ENCODE results near the gene ELOB.
A peak's percentile ranks its signal among the peaks of the same experiment; 100 is the strongest.

ELOB gene

DNA sequence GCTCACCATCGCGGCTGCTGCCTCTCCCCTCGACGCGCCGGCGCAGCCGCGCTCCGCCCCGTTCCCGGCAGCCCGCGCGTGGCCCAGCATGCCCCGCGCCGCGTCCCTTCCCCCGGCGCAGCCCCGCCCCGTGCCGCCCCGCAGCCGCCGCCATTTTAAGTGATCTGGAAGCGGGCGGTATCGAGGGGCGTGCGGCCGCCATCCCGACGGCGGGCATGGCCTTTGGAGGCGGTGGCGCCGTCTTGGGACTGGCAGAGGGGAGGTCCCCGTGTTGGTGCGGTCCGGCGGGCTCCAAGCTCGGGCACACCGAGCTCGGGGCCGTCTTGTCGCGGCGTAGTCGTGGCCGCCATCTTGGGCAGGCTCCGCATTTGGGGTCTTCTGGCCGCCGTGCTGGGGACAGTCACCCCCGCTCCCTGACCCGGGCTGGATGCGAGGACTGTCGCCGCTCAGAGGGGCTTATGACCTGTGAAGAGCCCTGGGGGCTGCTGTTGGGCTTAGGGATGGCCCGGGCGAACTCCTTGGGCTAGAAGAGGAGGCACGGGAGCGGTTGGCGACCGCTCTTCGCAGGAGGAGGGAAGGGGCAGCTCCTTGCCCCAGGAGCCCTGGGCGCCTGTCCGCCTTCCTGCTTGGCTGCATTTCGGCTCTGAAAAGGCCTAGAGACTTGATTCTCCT is at the start of gene ELOB:
ELOB (minus strand) TSS at position 50 of the 672 bp plus-strand sequence; CDS start at position 9, 41 bp downstream.
- DNase-seq, result peak; percentile 75

DNA sequence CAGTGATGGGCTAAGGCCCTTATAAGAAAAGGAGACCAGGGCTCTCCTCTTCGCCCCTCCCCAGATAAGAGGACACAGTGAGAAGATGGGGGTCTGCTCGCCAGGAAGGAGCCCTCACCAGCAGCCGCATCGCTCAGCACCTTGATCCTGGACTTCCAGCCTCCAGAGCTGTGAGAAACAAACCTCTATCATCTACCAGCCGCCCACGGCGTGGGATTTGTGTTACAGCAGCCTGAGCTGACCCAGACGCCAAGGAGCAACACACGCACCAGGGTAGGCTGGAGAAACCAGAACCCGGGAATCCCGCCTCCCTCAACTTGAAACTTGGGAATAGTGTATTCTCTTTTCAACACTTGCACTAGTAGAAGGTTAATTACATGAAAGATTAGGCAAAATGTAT is 48.8 kb upstream of the ELOB start:
- no peak for DNase-seq

DNA sequence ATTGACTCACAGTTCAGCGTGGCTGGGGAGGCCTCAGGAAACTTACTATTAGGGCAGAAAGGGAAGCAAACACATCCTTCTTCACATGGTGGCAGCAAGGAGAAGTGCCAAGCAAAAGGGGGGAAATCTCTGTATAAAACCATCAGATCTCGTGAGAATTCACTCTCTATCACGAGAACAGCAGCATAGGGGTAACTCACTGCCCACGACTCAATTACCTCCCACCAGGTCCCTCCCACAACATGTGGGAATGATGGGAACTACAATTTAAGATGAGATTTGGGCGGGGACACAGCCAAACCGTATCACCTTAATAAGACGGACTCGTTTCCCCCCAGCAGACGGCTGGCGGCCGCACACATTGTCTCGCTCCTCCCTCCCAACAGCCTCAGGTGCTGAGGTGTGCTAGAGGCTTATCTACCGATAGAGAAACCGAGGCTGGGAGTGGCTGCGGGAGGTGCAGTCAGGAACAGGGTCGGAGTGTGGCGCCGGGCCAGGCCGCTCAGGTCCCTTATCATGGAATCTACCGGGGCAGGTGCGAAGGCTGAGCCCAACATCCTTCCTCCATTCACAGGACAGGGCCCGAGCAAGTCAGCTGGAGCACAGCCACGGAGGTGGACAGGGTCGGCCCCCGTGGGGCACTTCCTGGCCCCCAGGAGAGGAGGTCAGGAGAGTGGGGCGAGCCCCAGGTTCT is 48.1 kb upstream of the ELOB start:
- no peak for DNase-seq

DNA sequence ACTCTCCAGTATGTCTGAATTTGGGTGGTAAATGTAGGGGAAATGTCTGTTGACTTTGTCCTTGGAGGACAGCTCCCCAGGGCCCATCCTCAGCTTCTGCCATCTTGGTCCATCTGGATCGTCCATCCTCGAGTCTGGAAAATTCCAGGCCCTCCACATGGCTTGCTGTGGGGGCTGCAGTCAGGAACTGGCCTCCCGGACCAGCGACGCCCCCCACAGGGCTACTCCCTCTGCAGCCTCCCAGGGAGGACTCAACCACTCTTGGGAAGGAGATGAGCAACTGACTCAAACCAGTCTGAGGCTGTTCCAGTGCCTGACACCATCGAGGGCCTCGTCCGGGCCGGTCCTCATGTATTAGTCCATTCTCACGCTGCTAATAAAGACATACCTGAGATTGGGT is 47.5 kb upstream of the ELOB start:
- no peak for DNase-seq

DNA sequence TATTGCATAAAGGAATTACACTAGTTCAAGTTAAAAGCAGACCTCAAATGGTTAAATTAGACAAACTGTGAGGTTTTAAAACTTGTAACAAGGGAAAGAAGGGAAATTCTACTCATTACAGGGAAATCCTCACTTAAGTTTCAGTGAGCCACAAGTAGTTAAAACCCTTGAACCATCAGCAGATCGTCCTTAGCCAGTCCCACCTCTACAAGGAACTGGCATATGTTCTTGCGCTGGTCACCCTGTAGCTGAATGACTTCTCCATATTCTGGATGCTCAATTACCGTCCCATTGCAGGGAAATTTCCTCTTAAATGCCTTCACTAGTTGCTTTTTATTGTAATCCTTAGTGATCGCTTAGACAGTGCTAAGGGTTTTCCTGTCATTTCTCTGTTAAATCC is 45.4 kb upstream of the ELOB start:
- no peak for DNase-seq

DNA sequence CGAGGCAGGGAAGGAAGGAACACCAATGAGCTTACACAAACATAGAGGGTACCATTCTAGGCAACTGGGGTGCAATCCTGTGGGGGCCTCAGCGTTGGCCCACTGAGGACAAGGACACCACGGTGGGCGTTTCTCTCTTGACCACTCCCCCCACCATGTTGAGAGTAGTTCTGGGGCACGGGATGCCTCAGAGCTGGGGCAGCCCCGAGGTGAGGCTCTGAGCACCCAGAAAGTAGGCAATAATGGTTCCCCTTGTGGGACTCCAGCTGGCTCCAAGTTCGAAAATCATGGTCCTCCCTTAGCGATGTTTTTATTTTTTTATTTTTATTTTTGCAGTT is 45.0 kb upstream of the ELOB start:
- no peak for DNase-seq

DNA sequence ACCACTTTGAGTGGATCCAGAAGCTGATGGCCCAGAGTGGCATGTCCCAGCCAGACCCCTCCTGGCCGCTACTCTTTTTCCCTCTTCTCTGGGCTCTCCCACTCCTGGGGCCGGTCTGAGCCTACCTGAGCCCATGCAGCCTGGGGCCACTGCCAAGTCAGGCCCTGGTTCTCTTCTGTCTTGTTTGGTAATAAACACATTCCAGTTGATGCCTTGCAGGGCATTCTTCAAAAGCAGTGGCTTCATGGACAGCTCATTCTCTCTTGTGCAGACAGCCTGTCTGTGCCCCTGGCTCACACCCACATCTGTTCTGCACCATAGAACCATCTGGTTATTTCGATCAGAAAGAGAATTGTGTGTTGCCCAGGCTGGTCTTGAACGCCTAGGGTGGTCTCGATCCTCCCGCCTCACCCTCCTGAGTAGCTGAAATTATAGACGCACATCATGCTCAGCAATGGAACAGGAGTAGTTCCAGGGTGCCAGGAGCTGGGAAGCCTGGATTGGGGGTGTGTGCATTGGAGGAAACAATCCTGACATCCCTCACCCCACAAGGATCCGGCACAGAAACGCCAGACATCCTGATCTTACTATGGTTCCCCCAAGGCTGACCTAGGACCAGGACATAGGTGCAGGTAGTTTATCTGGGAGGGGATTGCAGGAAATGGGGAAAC is 44.5 kb upstream of the ELOB start:
- no peak for DNase-seq

DNA sequence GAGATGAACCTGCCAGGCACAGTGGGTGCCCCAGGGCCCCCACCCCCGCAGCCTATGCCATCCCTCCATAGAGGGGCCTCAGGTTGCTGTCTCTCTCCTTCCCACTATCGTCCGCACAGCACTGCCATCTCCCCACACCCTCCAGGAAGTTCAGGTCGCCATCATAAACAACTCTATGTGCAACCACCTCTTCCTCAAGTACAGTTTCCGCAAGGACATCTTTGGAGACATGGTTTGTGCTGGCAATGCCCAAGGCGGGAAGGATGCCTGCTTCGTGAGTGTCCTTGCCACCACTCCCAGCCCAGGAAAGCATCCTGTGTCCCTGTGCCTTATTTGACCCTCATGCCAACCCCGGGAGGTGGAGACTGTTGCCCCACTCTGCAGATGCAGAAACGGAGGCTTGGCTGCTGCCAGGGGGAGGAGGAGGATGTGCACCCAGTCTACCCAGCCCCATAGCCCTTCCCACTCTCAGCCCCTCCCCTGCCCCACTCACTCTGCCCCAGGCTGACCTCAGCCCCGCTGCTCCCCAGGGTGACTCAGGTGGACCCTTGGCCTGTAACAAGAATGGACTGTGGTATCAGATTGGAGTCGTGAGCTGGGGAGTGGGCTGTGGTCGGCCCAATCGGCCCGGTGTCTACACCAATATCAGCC is 43.9 kb upstream of the ELOB start:
- no peak for DNase-seq

DNA sequence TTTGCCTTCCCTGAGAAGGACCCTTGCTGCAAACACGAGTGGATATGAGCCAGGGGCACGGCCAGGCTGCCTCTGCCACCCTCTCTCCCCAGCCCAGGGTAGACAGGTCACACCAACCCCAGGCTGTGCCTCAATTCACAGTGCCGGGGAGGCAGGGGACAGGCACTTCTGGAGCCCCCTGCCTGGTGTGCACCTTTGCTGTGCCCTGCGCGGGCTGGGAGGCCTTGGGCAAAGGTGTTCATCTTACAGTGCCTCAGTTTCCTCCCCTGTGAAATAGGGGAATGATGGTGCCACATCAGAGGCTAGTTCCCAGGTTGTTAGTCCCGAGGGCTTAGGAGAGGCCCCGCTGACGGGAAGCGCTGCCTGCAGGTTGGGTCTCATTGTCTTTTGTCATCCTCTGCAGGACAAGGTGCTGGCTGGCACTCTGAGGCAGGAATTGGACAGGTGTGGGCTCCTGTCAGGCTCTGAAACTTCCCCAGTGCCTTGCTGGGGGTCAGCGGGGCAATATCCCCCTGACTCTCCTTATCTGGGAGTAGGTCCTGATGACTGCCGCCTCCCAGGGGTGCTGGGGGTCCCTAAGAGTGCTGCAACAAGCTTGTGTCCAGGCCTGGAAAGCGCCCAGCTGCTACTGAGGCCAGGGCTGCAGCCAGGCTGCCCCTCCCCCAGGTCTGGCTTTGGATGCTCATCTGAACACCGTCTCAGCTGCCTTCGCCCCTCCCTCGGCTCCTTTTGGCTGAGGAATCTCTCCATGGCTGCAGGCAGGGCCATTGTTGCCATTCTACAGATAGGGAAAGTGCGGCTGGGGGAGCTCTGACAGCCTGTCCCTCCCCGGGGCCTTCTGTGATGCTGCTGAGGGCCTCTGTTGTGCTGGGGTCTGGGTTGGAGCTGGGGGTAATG is 43.1 kb upstream of the ELOB start:
- DNase-seq, result no peak

DNA sequence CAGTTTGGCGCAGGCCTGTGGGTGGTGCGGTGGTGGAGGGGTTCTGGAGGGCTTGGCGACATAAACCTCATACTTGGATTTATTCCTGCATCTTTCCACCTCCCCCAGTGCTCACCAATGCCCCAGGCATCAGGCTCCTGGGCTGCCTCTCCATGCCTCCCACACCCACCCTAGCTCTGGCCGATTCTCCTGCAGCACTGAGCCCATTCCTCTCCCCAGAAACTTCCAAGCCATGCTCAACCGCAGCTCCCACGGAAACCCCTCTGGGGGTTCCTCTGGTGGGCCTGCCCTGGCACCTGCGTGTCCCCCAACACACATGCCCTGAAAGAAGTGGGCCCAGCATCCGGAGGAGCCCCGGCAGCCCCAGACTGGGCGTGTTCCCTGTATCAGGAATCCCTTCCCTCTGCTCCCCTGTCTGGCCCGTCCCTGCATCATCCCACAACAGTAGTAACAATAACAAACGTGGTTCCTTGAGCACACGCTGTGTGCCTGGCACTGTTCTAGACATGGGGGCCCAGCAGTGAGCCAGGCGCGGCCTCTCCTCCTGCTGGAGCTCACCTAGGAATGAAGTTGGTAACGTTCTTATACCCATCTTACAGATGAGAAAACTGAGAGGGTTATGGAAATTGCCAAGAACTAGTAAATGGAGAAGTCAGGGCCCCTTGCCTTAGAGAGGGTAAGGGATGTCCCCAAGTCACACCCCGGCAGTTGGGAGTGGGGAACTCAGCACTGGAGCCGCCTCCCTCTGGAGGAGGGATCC is 42.3 kb upstream of the ELOB start:
- no peak for DNase-seq

DNA sequence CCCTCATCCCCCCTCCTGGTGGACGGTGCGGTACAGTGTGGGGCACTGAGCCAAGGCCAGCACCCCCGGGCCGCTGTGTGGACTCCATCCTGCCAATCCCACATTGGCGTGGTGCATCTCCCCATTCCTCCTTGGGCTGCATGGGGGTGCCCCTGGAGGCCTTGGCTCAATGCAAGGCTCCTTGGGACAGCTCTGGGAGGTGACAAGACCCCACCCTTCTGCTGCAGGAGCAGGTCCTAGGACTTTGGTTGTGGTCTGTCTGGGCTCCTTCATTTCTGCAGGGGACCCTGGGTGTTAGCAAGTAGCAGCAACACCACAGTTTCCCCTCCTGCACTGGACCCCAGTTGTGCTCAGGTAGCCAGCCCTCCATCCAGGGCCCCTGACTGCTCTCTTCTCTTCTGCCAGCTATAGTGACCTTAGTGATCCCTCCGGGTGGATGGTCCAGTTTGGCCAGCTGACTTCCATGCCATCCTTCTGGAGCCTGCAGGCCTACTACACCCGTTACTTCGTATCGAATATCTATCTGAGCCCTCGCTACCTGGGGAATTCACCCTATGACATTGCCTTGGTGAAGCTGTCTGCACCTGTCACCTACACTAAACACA is 41.3 kb upstream of the ELOB start:
- no peak for DNase-seq

DNA sequence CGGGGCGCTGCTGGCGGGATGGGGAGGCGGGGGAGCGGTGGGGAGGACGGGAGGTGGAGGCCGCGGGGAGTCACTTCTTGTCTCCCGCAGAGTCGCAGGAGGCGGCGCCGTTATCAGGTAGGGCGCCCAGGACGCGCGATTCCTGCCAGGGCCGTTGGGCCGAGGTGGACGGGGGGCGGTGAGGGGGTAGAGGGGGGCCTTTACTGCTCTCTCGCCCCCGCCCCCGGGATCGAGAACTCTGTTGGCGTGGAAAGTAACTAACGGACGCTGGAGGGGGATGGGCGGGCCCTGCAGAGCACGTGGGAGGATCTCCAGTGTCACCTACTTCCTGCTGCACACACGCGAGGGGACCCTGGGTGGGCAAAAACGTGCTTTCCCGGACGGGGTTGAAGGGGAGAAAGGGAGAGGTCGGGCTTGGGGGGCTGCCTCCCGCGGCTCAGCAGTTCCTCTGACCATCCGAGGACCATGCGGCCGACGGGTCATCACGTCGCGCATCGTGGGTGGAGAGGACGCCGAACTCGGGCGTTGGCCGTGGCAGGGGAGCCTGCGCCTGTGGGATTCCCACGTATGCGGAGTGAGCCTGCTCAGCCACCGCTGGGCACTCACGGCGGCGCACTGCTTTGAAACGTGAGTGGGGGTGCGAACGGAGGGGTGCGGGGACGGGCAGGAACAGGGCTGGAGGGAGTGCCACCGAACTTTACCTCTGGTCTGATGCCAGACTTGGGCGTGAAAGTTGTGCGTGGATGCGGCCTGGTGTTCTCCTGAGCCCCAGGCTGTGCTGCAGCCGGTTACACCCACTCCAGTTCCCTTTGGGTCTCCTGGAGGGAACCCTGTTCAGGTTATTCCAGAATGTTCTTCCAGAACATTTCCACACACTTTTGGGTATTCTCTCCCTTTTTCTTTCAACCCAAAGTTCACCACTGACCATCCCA is 40.5 kb upstream of the ELOB start:
- no peak for DNase-seq

DNA sequence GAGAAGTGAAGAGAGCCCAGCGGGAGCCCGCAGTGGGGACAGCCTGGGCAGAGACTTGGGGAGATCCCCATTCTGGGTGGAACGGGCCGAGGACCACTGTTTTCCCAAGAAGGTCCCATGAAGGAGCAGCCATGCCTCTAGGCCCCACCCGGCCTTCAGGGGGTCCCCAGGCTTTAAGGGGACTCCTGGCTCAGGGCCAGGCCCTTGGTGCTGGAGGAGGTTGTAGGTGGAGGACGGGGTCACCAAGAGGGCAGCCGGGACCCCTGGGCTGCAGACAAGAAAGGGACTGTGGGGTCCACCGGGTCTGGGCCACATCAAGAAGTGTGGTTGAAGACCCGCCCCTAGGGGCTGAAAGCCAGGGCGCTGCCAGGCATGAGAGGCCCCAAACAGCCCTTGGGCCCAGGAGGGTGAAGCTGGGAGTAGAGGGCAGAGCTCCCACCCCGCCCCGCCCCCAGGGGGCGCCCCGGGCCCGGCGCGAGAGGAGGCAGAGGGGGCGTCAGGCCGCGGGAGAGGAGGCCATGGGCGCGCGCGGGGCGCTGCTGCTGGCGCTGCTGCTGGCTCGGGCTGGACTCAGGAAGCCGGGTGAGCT is 39.8 kb upstream of the ELOB start, which contains the start of gene PRSS21:
PRSS21 (plus strand) TSS at position 487 of the 589 bp plus-strand sequence; CDS start at position 519, 32 bp downstream.
- DNase-seq, result no peak

DNA sequence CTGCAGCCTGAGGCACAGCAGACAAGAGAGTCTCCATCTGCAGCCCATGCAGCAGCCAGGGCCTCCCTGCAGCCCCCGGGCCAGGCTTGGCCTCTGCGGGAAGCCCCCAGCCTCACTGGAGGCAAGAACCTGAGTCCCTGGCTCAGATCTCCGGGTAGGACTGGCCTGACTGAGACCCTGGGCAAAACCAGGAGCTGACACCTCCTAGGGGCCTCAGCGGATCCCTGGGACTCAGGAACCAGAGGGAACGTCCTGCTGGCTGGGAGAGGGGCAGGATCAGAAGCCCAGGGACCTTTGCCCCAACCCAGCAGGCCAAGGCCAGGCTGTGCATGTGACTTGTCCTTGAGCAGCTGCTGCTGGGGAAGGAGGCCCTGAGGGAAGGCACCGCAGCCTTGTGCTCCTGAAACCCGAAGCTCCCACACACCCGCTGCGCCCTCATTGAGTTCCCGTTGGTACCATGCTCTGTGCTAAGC is 38.3 kb upstream of the ELOB start:
- no peak for DNase-seq

DNA sequence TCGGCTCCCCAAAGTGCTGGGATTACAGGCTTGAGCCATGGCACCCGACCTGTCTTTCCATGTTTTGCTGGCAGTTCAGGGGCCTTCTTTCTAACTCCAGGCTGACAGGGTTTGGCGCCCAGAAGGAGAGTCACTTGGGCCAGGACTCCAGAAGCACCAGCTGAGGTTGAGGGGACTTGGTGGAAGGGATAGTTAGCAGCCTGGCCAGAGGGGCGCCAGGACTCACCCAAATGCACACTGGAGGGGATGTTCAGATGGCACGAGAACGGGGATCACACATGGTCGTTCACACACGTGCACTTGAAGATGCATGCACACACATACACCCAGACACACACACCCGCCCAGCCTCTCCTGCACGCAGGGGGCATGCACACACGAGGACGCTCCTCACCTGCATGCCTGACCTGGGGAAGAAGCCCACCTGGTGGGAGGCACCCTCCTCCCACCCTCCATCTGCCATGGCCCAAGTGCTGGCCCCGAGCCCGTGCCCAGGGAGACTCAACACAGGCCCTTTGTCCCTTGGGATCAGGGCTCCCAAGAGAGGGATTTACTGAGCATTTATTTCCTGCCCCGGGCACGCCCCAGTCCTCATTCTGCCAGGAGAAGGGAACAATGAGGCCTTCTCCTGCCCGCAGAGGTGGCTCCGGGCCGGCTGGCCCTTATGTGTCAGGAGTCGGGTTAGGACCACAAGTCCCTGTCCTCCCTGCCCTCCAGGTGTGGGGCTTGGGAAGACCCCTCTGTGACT is 37.6 kb upstream of the ELOB start:
- DNase-seq, result no peak

DNA sequence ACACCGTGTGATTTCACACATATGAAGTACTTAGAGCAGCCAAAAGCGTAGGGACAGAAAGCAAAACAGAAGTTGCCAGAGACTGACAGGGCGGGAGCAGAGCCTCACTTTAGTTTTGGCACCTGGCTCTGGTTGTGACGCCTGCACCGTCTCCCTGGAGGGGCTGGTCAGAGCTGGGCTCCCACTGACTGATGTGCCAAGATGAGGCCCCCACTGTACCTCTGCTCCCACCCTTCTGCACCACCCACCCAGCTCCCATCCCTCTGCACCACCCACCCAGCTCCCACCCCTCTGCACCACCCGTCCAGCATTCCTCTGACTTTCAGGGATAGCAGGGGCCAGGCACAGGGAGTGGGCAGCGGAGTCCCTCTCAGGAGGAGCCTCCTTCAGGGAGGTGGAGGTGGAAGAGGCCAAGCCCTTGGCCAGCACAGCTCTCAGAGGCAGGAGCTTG is 36.7 kb upstream of the ELOB start:
- DNase-seq, result no peak

DNA sequence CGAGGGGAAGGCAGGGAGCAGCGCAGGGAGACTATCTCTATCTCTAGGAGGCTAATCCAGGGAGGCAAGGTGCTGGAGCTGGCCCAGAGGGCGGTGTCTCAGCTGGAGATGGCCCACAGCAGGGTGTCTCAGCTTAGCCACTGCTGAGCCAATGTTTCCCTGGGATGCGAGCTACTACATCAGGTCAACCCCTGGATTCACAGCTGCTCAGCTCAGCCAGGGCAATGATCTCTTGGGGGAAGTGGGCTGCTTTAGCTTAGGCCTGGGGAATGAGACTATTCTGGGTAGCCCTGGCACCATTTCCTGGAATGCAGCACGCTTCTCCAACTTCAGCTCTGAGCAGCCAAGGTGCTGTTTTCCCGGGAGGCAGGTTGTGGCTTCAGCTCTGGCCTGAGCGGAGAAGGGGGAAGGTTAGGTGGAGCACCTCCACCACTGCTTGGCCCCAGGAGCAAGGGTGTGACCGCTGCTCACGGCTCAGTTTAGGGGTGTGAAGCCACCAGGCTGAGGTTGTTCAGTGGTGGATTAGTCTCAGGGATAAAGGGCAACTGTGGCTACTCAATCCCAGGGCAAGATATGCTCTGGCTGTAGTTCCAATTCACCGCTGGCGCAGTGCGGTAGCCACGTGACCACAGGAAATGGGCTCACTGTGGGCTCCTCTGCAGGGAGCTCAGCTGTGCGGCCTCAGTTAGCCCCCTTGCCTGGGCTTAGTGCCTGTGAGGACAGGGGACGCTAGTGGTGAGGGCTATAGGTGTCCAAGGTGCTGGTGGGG is 34.8 kb upstream of the ELOB start:
- DNase-seq, result no peak

DNA sequence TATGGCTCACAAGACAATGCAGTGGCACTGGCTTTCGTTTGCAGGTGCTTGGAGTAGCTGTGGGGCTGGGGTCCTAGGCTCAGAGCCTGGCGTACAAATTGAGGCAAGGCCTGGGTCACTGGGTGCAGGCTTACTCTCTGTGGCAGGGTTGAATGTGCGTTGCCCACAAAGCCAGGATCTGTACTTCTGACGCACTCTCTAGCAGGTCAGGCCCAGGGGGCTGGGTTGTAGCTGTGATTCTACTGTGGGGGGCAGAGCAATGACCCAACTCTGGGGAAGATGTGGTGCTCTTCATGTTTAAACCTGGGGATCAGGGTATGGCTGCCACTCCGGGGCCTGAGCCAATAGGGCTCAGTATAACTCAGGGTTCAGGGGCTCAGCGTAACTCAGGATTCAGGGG is 33.6 kb upstream of the ELOB start:
- no peak for DNase-seq

Data from NCI-H2227 treated with DMSO at 0.1 percent for 48 hours (cell line).